Right lobe of liver (tissue), 6 donors: Measurements from ENCODE around the gene RBM4. TPM values are rescaled to one million over a fixed set of nuclear protein-coding genes. Genes with fewer than 3 reads are reported as not detected.
"Not testable (repeated sequence)": the region's sequence is repeated elsewhere in the genome, so short reads cannot be mapped to it uniquely, and the experiment has no call there.

ENCODE experiments used
- ATAC-seq, 4 donors: fragments of 200-7000 bp; cut with Tn5 transposase; one replicate each; pipeline ENCODE4 v1.9.1; 2020; ENCODE audit warnings: mild to moderate bottlenecking in 4 of 4, moderate library complexity in 4 of 4
- DNase-seq, 3 donors: peaks; one replicate each; pipeline ENCODE4 v3.0.0-alpha.2; 2020
- H3K27ac ChIP-seq, 3 donors: fragments of 200-600 bp; one replicate each; pipeline ENCODE4 v1.8.0; 2022
- H3K27me3 ChIP-seq, 2 donors: fragments of 200-600 bp; one replicate each; pipeline ENCODE4 v1.8.0; 2022
- H3K36me3 ChIP-seq, 4 donors: fragments of 200-600 bp; sonication (generic) in 1 of 4; one replicate each; pipeline versions ENCODE4 v1.5.1 to v1.8.0; 2017 to 2022; ENCODE audit warnings: control low read depth in 1 of 4
- H3K4me1 ChIP-seq, 4 donors: fragments of 200-600 bp; sonication (generic) in 1 of 4; one replicate each; pipeline versions ENCODE4 v1.5.1 to v1.8.0; 2017 to 2022; ENCODE audit warnings: control low read depth in 1 of 4
- H3K4me3 ChIP-seq, 3 donors: fragments of 200-600 bp; one replicate each; pipeline ENCODE4 v1.8.0; 2022
- H3K9me3 ChIP-seq, 4 donors: fragments of 200-600 bp; sonication (generic) in 1 of 4; one replicate each; pipeline versions ENCODE4 v1.5.1 to v1.8.0; 2017 to 2022; ENCODE audit warnings: control low read depth in 1 of 4
- CTCF ChIP-seq, 4 donors: fragments of 200-600 bp in 3 of 4; fragments of 450-650 bp in 1 of 4; IDR thresholded peaks; one replicate each; pipeline versions ENCODE4 v1.5.1 to v1.8.0; 2016 to 2022; ENCODE audit warnings: antibody characterized with exemption in 4 of 4, mild to moderate bottlenecking in 2 of 4
- POLR2A ChIP-seq: fragments of 450-650 bp; IDR thresholded peaks from one replicate; pipeline ENCODE4 v1.6.1; 2017; ENCODE audit warnings: antibody characterized with exemption, mild to moderate bottlenecking
- WGBS: methylation state at CpG from one replicate; pipeline ENCODE4 v1.1.6; 2018; ENCODE audit warnings: low coverage, low lambda C conversion rate; ENCODE audit not compliant: insufficient coverage; ENCODE audit errors: missing lambda C conversion rate; 5-methylcytosine and 5-hydroxymethylcytosine counted together
- intact Hi-C, 2 donors: fragments of 100-400 bp; cut with DNase I; formaldehyde crosslinking; loops; one replicate each; pipeline versions ENCODE4 v1.11.2 to v1.14.1; 2022
- total RNA-seq, 6 experiments: library from RNA; depleted of rRNA in 2 of 6; stranded (reverse); fragments of >200 nt in 2 of 6; fragmentation: NEBNext Ultra II Directional in 3 of 6; extraction: Animal tissue kit (Norgen Biotek cat#: 25700) in 3 of 6; gene quantifications; one replicate each; pipeline versions ENCODE4 v1.1.0 to v1.2.4, GENCODE V29; 2016 to 2023
- donor health status: DM: no; HTN: yes; CAD: no.
- donor health status: DM: no; HTN: no; CAD: no.
- donor health status: DM: no; HTN: no; CAD: no.
- donor health status: DM: no; HTN: yes; CAD: no.
- donor health status: DM: no; HTN: yes; CAD: no.

Gene RBM4
- total RNA-seq, 6 experiments from 2014 or later = 40.3 to 57.0 (median 48.4) TPM

- H3K27me3 ChIP-seq = no peaks in the 10 kb centered on the region
- H3K9me3 ChIP-seq = no peaks in the 10 kb centered on the region
- H3K27ac ChIP-seq = peak overlapping the region in 2 of 3 donors; percentile 69 to 89
- DNase-seq = no peak
- peaks cover 0 to 10% (median under 1%) of the 10 kb centered on the region in 4 donors for H3K36me3 ChIP-seq
- H3K4me1 ChIP-seq = peaks cover 0 to 78% (median 34%) of the 10 kb centered on the region in 4 donors
- TF ChIP-seq POLR2A (no peak), CTCF (IDR thresholded peaks at IDR 0.05) (no peak)
- intact Hi-C loops = no loop called here
- no peak overlapping the region for H3K4me3 ChIP-seq
- 59% methylated on average over 6 of the region's 6 CpGs for WGBS
- ATAC-seq = no peak
These were observed 35.4 kb upstream of the RBM4 start for GRCh38 chr11:66603072-66603471.

- Histone ChIP-seq H3K4me3 (no peak overlapping the region), H3K36me3 (peaks cover 0 to 10% (median under 1%) of the 10 kb centered on the region in 4 donors), H3K27me3 (no peaks in the 10 kb centered on the region), H3K9me3 (no peaks in the 10 kb centered on the region), H3K4me1 (peaks cover 0 to 79% (median 33%) of the 10 kb centered on the region in 4 donors), H3K27ac (peak overlapping the region in 2 of 3 donors; percentile 16 to 89)
- intact Hi-C loops = no loop called here
- TF ChIP-seq POLR2A = no peak
- no peak for TF ChIP-seq CTCF (IDR thresholded peaks at IDR 0.05)
- WGBS = 18% methylated on average over 5 of the region's 5 CpGs
- DNase-seq (no peak), ATAC-seq (no peak)
These were observed 34.3 kb upstream of the RBM4 start for GRCh38 chr11:66604155-66604554.

GRCh38 chr11:66606608-66607007 is 31.9 kb upstream of the RBM4 start:
- H3K27ac ChIP-seq = peak overlapping the region in 2 of 3 donors; percentile 64 to 88
- H3K4me3 ChIP-seq, intact Hi-C loops, H3K36me3 ChIP-seq, H3K27me3 ChIP-seq, DNase-seq, ATAC-seq, H3K9me3 ChIP-seq: not testable (repeated sequence)
- H3K4me1 ChIP-seq = peaks cover 0 to 56% (median 22%) of the 10 kb centered on the region in 4 donors
- WGBS = 47% methylated on average over 2 of the region's 3 CpGs

GRCh38 chr11:66607126-66607834 is 31.2 kb upstream of the RBM4 start:
- ATAC-seq = peak; percentile 83 to 90 (median 86)
- 14% methylated on average over 4 of the region's 8 CpGs for WGBS
- no peak overlapping the region for H3K4me3 ChIP-seq
- intact Hi-C loops = no loop called here
- TF ChIP-seq CTCF (IDR thresholded peaks at IDR 0.05) (no peak), POLR2A (no peak)
- no peaks in the 10 kb centered on the region for H3K9me3 ChIP-seq
- peaks cover 0 to 5% (median under 1%) of the 10 kb centered on the region in 4 donors for H3K36me3 ChIP-seq
- peaks cover 0 to 50% (median 18%) of the 10 kb centered on the region in 4 donors for H3K4me1 ChIP-seq
- DNase-seq = peak; percentile 88 to 97 (median 95)
- H3K27me3 ChIP-seq = no peaks in the 10 kb centered on the region
- H3K27ac ChIP-seq = peak overlapping the region; percentile 0 to 88 (median 73)
